A172 (cell line): ENCODE measurements around the gene ANXA3. TPM values are rescaled to one million over a fixed set of nuclear protein-coding genes. Genes with fewer than 3 reads are reported as not detected.
A peak's percentile ranks its signal among the peaks of the same experiment; 100 is the strongest.
"Not testable (repeated sequence)": the region's sequence is repeated elsewhere in the genome, so short reads cannot be mapped to it uniquely, and the experiment has no call there.

Source experiments
- DNase-seq: peaks from one replicate; pipeline ENCODE4 v3.0.0-alpha.2; 2015; ENCODE audit warnings: low spot score
- total RNA-seq: library from RNA; depleted of rRNA; stranded (reverse); fragments of >200 nt; shearing (Covaris generic); gene quantifications from 2 replicates; pipeline ENCODE4 v1.2.3, GENCODE V29; 2014

The ANXA3 gene
- total RNA-seq, 1 experiment from 2014 or later, result 135 TPM

DNA sequence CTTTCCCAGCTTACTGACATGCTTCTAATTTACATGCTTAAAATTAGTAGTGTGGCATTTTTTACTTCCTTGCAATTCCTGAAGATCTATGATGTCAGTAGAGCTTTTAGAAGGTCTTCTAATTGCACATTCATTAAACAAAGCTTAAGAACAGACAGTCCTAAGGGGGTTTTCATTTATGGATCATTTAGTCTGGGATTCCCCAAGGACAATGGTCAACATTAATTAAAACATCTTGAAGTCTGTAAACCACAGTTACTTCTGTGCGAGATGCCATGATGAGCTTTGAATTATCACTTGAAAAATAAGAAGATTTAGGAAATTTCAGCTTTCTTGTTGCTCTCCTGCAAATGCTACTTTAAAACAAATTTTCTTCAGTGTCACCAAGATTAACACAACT lies 20.2 kb downstream of the ANXA3 start:
- DNase-seq, result no peak

GRCh38 chr4:78578674-78579425 lies 27.3 kb downstream of the ANXA3 start:
- no peak for DNase-seq

DNA sequence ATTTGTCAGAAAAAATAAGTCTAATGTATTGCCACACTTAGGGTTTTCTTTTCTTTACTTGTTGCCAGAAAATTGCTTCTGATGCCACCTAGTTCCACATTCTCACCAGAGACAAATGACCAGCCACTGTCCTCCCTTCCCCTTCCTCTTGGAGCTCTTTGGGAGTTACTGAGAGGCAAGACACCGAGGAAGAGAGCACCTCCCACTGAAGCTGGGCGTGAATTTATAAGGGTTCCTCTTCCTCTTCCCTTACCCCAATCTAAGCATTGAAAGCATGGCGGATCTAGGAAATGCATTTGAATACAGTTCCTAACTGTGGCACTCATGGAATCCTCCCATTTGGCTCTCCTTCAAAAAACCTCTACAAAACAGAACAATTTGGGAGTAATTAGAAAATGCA lies 30.0 kb downstream of the ANXA3 start:
- no peak for DNase-seq

DNA sequence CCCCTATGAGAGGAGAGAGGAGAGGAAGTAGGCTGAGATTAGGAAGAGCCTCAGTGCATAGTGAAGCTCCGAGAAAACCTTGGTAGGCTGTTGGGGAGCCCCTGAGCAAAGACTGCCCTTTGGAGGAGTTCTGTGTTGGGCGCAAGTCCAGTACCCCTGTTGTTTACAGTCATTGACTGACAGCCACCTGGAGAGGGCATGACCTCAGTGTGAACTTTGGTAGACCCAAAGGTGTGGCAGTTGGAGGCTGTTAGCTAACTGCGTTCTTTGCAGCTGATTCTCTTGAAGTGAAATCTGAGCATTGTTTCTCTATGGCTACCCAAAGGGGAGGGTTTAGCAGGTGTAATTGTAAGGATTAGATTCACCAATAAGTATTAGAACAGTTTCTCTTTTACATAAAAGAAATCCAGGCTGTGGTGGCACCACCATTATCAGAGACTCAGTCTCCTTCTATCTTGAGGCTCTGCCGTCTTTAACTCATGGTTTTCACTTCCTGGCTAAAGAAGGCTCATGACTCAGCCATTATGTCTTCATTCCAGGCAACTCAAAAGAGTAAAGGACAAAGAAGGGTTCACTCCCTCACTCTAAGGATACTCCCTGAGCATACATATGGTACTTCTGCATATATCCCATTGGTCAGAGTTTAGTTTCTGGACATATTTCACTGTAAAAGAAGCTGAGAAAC lies 33.4 kb downstream of the ANXA3 start:
- no peak for DNase-seq

DNA sequence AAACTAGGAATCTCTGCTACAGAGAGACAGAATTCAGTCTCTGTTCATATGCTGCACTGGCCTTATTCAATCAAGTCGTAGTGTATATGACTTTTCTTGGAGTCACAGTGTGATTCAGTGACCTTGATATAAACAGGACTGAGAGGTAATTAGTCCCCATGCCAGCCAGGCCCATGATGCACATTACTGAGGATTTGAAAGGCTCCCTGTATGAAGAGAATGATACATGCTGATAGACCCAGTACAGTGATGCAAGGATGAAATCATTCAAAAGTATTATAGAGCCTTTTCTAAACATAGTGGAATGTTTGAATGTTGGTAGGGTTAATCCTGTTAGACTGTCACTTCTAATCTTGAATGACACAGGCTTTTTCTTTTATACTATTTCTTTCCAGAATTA lies 34.1 kb downstream of the ANXA3 start:
- DNase-seq, result no peak

- no peak for DNase-seq
These were observed 37.5 kb downstream of the ANXA3 start for GRCh38 chr4:78588894-78589545.

DNA sequence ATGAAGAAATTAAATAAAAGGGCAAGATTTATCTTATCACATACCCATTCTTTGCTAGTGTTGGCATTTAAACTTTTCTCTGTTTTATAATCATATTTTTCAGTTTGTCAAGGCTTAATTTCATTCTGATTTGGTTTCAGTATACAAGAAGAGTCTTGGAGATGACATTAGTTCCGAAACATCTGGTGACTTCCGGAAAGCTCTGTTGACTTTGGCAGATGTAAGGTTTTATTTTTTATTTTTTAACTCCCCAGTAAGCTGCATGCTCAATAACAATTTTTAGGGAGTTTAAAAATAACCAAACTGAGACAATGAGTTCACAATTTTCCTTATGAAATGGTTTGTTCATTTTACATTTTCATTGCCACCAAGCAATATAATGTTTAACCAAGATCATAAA lies 39.8 kb downstream of the ANXA3 start:
- no peak for DNase-seq

- no peak for DNase-seq
These were observed 40.7 kb downstream of the ANXA3 start for GRCh38 chr4:78592088-78592783.

GRCh38 chr4:78596111-78596742 lies 44.7 kb downstream of the ANXA3 start:
- no peak for DNase-seq

GRCh38 chr4:78598431-78598830 lies 46.9 kb downstream of the ANXA3 start:
- DNase-seq, result not testable (repeated sequence)

DNA sequence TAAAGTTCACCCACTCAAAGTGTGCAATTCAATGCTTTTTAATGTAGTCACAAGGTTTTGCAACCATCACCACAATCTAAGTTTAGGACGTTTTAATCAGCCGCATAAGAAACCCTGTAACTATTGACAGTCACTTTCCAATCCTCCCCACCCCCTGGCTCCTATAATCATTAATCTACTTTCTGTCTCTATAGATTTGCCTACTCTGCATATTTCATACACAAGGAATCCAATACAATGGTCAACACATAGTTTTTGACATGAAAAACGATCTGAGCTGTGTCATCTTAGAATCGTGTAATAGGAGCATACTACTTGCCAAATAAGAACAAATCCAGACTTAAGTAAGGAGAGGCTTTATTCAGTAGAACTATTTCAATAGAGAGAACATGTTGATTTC lies 47.6 kb downstream of the ANXA3 start:
- no peak for DNase-seq

- no peak for DNase-seq
These were observed 48.4 kb downstream of the ANXA3 start for GRCh38 chr4:78599931-78600375.

- no peak for DNase-seq
These were observed 49.4 kb downstream of the ANXA3 start for GRCh38 chr4:78601013-78601412.

DNA sequence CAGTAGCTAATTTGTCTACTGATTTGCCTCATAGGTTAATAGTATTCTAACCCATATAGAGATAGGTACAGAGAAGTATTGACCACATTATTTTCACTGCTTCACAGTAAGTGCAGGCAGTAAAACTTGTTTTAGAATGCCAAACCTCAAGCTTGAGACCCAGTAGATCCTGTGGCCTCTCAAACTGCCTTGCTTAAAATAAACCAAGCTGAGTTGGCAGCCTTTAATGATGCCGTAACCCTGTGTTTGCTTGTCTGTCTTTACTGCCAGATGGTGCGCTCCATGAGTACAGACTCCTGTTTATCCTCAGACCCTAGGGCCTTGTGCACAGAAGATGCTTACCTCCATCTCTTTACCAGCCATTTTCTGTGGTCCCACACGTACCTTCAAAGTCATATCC lies 50.8 kb downstream of the ANXA3 start:
- no peak for DNase-seq

- no peak for DNase-seq
These were observed 51.8 kb downstream of the ANXA3 start for GRCh38 chr4:78603384-78603783.

DNA sequence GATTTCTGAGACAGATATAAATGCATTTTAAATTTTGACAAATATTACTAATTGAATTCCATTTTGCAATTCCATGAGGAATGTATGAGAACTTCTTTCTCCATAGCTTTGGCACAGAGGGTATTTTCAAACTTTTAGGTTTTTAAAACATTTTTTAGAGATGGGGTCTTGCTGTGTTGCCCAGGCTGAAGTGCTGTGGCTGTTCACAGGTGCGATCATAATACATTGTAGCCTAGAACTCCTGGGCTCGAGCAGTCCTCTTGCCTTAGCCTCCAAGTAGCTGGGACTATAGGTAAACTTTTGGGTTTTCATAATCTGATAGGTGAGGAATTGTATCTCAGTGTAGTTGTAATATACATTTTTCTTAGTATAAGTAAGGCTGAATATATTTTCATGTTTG lies 53.4 kb downstream of the ANXA3 start:
- DNase-seq, result no peak

- no peak for DNase-seq
These were observed 54.5 kb downstream of the ANXA3 start for GRCh38 chr4:78606035-78606434.

DNA sequence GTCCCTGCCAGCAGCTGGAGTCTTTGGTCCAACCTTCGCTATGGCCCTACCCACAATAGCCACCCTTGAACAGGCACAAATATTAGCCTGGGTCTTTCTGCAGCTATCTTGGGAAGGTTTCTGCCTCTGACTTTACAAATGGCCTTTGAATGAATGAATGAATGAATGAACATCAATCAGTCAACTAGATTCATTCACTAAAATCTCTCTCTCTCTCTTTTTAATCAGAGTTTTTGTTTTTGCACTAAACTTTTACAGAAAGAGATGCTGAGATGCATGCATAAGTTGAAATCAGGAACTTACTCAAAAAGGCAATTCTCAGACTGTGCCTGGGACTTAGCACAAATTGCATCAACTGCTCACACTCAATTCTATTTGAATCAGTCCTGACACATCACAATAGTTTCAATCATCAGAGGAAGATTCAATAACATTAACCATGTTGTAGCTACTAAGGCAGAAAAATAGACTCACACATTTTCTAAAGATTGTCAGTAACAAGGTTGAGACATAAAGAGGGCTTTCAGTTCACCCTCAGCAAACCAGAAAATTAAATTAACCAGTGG lies 55.0 kb downstream of the ANXA3 start:
- no peak for DNase-seq

- DNase-seq, result no peak
These were observed 57.1 kb downstream of the ANXA3 start for GRCh38 chr4:78608684-78609083.

GRCh38 chr4:78609580-78609979 lies 58.0 kb downstream of the ANXA3 start:
- DNase-seq, result no peak

DNA sequence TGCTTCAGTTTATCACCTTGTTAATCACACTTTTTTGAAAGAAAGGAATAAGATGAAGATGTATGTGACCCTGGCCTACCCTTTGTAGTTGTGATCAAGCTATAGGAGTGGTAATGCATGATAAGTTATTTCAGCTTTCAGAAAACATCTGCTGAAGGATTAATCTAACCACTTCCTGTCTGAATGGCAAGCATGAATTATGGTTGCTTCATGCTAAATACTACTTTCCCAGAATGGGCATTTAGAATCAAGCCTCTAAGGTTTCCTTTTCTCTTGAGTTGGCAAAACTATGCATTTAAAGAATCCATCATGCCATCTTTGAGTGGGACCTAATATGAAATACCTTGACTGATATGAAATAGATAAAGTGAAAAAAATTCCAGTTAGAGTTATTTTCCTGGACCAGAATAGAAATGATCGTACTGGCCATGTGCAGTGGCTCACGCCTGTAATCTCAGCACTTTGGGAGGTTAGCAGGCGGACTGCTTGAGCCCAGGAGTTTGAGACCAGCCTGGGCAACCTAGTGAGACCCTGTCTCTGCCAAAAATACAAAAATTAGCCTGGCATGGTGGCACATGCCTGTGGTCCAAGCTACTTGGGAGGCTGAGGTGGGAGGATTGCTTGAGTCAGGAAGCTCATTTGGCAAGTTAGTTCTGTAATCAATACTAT lies 59.1 kb downstream of the ANXA3 start:
- peak; percentile 45 for DNase-seq
